HepG2 (cell line): Measurements from ENCODE around the gene RPS2. TPM values are rescaled to one million over a fixed set of nuclear protein-coding genes. Genes with fewer than 3 reads are reported as not detected.
A peak's percentile ranks its signal among the peaks of the same experiment; 100 is the strongest.

Source experiments
- CEBPZ ChIP-seq: IDR thresholded peaks from 2 replicates; pipeline ENCODE4 v1.6.1; 2012; ENCODE audit warnings: low read length, improper control_type of control experiment
- HHEX ChIP-seq: IDR thresholded peaks from 2 replicates; pipeline ENCODE4 v1.6.1; 2016; ENCODE audit warnings: control low read depth
- ISX ChIP-seq: sonication (generic); formaldehyde crosslinking; conservative IDR thresholded peaks from 2 replicates; pipeline ENCODE4 v1.5.0; 2020; ENCODE audit warnings: missing genetic modification reagents
- KAT7 ChIP-seq: IDR thresholded peaks from 2 replicates; pipeline ENCODE4 v1.6.1; 2018; ENCODE audit warnings: borderline replicate concordance, missing compliant biosample characterization
- NR2F2 ChIP-seq: IDR thresholded peaks from 2 replicates; pipeline ENCODE4 v1.6.1; 2012; ENCODE audit warnings: low read depth, inconsistent platforms, borderline replicate concordance
- PAXIP1 ChIP-seq: sonication (generic); formaldehyde crosslinking; conservative IDR thresholded peaks from 2 replicates; pipeline ENCODE4 v1.4.0; 2020; ENCODE audit warnings: mild to moderate bottlenecking, missing genetic modification reagents, moderate library complexity
- SIX4 ChIP-seq: sonication (generic); formaldehyde crosslinking; IDR thresholded peaks from 2 replicates; pipeline ENCODE4 v1.4.0; 2020; ENCODE audit warnings: missing genetic modification reagents
- SNAPC4 ChIP-seq: sonication (generic); formaldehyde crosslinking; IDR thresholded peaks from 2 replicates; pipeline ENCODE4 v1.4.0; 2020; ENCODE audit warnings: mild to moderate bottlenecking, missing genetic modification reagents
- STAG1 ChIP-seq: sonication (generic); formaldehyde crosslinking; IDR thresholded peaks from 2 replicates; pipeline ENCODE4 v1.4.0; 2020; ENCODE audit warnings: missing genetic modification reagents
- TEAD2 ChIP-seq: sonication (generic); formaldehyde crosslinking; IDR thresholded peaks from 2 replicates; pipeline ENCODE4 v1.9.0; 2021; ENCODE audit warnings: missing genetic modification reagents
- ZBTB2 ChIP-seq: sonication (generic); formaldehyde crosslinking; IDR thresholded peaks from 2 replicates; pipeline ENCODE4 v1.8.0; 2022; ENCODE audit warnings: low read depth, missing genetic modification reagents
- ZMYM3 ChIP-seq: sonication (generic); formaldehyde crosslinking; IDR thresholded peaks from 2 replicates; pipeline ENCODE4 v1.5.1; 2020; ENCODE audit warnings: mild to moderate bottlenecking, missing genetic modification reagents
- ZNF33B ChIP-seq: sonication (generic); formaldehyde crosslinking; IDR thresholded peaks from 2 replicates; pipeline ENCODE4 v1.5.1; 2020; ENCODE audit warnings: mild to moderate bottlenecking, missing genetic modification reagents
- ZNF652 ChIP-seq: IDR thresholded peaks from 2 replicates; pipeline ENCODE4 v1.6.1; 2016; ENCODE audit warnings: low read depth, borderline replicate concordance
- polyA plus RNA-seq, 8 experiments: library from polyadenylated mRNA; depleted of rRNA in 3 of 8; stranded (reverse) in 7 of 8; unstranded in 1 of 8; fragments of >200 nt; fragmentation: Illumina TruSeq in 4 of 8; extraction: Trizol in 4 of 8; gene quantifications; 2 replicates each; pipeline versions ENCODE4 v1.2.1 to v1.2.3, GENCODE V29; 2011 to 2016; ENCODE audit warnings: low read depth in 4 of 8, missing spikeins in 1 of 8, mixed read lengths in 1 of 8; ENCODE audit not compliant: insufficient read depth in 1 of 8
- total RNA-seq, 5 experiments: library from RNA; depleted of rRNA; stranded (reverse); fragments of >200 nt; fragmentation: Illumina TruSeq; extraction: Trizol; gene quantifications; 2 replicates each; pipeline ENCODE4 v1.2.3, GENCODE V29; 2016; ENCODE audit warnings: low read depth in 1 of 5

Gene RPS2
- total and polyA plus RNA-seq, 2 of the 13 experiments (the other 11 are each of a cell fraction or from before 2014, with no cell fraction given): 1,908 to 4,514 TPM

GRCh38 chr16:1929578-1930337 lies 34.9 kb downstream of the RPS2 start (continued):
- TF ChIP-seq NR2F2 (no peak), HHEX (CRISPR knock-in tag) (no peak), ZMYM3 (no peak), ZNF33B (no peak), TEAD2 (no peak), KAT7 (CRISPR knock-in tag) (no peak), PAXIP1 (peak; percentile 39), SNAPC4 (CRISPR knock-in tag) (no peak), CEBPZ (no peak), SIX4 (peak; percentile 9; the same call in 1 of the 2 replicates), ISX (CRISPR knock-in tag) (no peak), ZBTB2 (peak; percentile 76; the same call in 1 of the 2 replicates), STAG1 (peak; percentile 90), ZNF652 (CRISPR knock-in tag) (no peak)
